GM21526 (cell line): Measurements from ENCODE around the gene NBAS.

Experiments used
- ATAC-seq: cut with Tn5 transposase; IDR thresholded peaks from one replicate; pipeline ENCODE4 v1.9.1; 2021; ENCODE audit warnings: moderate library complexity; ENCODE audit not compliant: unreplicated experiment, low FRiP score

NBAS gene

DNA sequence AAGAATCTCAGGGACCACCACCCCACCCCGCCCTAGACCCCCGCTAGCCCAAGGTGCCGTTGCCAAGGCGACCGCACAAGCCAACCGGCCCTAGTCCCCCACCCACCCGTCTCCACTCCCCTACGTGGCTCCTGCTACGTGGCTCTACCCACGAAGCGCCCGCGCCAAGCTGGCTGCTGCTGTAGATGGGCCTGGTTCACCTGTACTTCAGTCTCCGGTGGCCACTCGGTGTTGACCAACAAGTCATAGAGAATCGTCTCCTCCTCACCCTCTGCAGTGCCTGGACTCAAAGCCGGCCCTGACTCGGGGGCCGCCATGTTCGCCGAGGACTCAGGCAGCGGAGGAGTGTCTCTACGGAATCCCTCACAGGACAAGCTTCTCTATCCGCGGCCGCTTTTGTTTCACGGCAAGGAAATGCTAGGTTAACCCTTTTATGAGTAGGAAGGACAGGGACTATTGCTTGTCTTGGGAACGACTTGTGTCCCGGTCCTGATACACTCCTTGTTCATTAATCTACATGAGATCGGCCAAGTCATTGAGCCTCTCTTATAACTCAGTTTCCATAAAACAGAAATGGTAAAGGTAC lies at the start of gene NBAS:
Gene NBAS, minus strand, starts transcription at position 347 of the 586 bp plus-strand sequence. Its CDS starts 30 bp downstream, at position 317.
- peak; percentile 81 for ATAC-seq

DNA sequence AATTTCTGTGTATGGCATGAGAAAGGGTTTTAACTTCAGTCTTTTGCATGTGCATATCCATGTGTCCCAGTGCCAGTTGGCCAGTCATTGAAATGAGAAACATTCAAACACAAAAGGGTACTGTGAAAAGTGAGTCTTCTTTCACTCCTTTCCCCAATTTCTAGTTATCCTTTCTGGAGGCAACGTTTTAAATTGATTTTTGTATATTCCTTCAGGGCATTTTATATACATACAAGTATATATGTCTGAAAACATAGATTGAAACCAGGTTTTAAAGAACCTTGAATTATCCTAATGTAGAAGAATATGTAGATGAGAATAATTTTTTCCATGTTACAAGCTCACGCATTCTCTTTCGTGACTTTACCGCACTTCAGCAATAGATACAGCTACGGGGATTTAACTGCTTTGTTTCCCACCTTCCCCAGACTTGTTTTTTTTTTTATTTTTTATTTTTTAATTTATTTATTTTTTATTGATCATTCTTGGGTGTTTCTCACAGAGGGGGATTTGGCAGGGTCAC lies 49.4 kb upstream of the NBAS start:
- ATAC-seq = no peak

DNA sequence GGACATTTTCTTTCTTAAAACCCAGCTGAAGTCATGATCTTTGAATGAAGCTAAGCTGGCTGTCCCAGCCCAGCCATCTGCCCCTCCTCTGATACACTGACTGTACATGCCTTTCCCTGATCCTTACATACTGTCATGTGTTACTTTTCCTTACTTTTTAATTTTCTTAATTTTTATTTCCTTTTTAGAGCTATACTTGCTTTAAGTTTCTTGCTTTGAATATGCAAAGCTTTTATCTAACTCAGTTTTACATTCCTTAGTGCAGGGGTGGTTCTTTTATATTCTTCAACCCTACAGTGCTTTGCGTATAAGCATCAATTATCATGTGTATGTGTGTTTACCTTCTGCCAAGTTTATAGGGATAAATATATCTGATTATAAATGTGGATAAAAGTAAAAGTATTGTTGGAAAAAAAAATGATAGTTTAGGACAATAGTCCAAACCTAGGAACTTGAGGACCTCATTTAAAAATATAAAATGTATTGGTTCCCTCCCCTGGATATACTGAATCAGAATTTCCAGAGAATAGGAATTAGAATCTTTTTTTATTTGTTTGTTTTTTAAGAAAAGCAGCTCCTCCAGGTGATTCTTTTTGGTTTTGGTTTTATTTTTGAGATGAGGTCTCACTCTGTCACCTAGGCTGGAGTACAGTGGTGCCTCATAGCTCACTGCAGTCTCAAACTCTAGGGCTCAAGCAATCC lies 48.4 kb upstream of the NBAS start:
- ATAC-seq = no peak

DNA sequence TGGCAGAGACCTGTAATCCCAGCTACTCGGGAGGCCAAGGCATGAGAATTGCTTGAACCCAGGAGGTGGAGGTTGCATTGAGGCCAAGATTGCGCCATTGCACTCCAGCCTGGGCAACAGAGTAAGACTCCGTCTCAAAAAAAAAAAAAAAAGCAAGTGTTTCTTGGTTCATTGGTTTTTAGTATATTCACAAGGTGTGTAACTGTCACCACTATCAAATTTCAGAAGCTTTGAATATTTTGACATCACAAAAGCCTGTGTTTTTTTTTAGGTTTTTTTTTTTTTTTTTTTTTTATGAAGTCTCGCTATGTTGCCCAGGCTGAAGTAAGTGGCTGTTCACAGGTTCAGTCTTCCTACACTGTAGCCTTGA lies 47.2 kb upstream of the NBAS start:
- no peak for ATAC-seq

DNA sequence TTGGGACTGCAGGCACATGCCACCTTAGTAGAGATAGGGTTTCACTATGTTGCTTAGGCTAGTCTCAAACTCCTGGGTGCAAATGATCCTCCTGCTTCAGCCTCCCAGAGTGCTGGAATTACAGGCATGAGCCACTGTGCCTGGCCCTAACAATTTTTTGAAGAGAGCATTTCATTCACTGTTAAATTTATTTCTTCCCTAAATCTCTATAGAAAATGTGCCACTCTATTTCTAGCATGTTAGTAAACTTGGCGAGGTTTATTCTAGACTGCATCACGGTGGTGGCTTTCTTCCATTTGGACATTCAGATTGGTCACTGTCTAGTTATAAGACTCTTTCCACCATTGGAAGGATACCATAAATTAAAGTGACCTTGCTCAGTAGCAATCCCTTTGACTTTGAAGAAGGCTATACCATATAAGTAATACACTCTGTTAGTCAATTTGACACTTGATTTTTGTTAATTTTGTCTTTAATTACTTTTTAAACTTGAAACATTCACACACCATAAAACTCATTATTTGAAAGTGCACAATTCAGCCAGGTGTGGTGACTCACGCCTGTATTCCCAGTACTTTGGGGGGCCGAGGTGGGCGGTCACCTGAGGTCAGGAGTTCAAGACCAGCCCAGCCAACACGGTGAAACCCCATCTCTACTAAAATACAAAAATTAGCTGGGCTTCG lies 46.7 kb upstream of the NBAS start:
- no peak for ATAC-seq

DNA sequence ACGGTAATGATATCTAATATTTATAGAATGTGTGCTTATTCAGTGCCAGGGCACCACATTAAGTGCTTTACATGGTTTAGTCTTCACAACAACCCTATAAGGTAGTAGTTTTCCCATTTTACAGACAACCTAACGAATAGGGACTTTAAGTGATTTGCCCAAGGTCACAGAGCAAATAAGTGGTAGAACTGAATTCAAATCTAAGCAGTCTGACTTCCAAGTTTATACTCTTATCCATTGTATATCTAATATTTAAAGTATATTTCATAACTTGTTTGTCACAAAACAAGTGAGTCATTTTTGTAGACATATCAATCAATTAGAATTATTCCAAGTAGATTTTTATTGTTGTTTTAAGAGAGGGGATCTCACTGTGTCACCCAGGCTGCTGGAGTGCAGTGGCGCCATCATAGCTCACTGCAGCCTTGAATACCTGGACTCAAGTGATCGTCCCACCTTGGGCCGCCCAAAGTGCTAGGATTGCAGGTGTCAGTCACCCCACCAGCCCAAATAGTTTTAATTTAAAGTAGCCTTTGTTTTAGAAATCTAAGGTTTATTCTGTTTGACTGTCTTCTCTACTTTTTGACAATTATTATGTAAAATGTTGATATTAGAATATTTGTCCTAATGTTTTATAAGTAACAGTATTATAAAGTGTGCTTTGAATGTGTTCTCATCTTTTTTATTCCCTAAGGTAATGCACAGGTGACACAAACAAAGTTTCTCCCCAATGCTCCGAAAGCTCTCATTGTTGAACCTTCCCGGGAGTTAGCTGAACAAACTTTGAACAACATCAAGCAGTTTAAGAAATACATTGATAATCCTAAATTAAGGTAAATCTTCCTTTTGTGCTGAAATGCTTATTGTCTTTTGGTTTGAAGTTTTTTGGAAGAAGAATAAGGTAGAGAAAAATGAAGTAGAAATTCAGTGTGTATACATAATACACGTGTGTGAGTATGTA lies 45.6 kb upstream of the NBAS start:
- no peak for ATAC-seq

DNA sequence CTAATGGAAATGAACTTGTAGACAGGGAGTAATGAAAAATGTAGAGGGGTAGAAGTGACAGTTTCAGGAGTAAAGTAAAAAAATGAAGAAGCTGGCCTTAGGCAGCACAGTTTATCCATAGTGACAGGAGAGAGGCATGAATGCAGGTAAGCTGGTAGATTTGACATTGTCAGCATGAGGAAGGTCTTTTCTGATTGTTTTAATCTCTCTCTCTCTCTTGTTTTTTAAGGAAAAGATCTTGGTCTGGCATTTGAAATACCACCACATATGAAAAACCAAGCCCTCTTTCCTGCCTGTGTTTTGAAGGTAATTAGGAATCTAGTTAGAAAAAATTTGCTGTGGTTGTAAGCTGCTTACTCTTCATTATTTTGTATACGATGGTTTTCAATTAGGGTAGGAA lies 44.6 kb upstream of the NBAS start:
- ATAC-seq = no peak

DNA sequence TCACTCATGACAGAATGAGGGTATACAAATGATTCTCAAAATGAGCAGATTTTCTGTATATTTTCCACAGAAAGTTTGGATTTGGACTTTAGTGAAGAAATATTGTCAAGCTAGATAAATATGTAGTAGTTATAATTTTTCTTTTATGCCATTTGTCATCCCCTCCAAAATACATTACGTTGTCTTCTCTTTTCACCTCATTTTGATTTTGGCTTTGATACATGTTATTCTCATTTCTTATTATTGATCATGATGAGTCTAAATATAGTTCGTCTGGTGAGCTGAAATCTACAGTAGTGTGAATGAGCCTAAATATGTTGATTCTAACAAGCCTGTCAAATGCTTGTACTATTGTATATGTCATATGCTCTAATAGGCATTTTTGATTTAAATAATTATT lies 42.8 kb upstream of the NBAS start:
- ATAC-seq = no peak

DNA sequence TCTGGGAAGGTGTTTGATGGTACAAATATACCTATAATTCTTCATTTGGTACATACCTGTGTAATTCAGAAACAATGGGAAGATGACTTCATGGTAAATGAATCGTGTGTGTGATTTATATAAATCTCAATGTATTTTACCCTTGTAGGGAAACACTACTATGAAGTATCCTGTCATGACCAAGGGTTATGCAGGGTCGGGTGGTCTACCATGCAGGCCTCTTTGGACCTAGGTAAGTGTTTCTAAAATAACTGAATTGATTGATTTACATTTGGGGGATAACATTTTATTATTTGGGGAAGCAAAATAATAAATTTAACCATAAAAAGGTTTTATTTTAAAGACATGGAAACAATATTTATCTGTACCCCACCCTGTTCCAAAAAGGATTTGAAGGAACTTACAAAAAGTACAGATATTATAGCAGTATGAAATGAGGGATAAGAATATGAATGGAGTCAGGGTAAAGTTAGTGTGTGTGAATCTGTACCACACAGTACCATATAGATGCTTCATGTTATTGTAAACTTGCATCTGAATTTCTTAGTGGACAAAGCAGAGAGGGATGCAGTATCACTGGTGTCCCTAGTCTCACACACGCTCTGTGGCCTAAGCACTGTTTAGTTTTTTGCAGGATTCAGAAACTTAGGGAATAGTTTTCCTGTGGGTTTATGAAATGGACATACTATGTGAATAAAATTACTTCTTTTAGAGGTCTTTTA lies 42.1 kb upstream of the NBAS start:
- no peak for ATAC-seq

DNA sequence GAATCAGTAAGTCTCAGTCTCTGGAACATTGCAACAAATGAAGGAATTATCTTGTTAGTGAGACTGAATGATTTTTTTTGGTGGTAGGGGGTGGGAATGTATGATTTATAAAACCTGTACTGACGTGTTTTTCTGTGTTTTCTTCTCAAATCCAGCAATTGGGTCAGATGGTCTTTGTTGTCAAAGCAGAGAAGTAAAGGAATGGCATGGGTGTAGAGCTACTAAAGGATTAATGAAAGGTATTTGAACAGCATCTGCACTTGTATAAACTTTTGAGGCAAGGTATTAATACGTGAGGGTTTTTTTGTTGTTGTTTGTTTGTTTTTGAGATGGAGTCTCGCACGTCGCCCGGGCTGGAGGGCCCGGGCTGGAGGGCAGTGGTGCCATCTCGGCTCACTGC lies 41.3 kb upstream of the NBAS start:
- ATAC-seq = no peak

DNA sequence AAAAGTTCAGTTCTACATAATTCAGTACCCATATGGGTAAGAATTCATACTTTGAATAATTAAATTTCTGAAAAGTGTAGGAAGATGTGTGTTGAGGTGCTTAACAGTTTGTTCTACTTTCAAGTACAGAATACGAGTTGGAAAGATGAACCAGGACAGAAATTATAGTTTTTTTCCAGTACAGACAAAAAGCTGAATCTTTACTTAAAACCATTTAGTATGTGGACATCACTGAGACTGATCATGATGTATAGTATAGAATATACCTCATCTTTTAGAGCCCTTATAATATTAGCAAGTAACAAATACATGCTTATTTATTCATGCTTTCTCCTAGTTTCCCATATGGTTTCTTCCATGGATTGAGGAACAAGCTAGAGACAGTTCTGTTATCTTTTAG lies 40.5 kb upstream of the NBAS start:
- ATAC-seq = no peak

DNA sequence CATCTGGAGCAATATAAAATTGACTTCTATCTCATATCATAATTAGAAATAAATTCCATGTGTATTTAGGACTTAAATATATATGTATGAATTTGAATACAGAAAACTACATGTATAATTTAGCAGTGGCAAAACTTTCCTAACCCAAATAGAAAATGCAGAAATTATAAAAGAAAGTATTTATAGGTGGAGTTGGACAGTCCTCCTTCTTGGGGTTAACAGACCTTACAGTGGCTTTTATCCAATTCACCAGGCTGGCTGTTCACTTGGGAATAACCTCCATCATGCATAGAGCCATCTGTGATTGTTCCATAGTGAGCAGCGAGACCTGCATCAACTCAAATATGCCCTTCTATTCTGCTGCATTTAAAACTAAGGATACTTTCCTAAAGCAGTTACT lies 38.9 kb upstream of the NBAS start:
- ATAC-seq = no peak

DNA sequence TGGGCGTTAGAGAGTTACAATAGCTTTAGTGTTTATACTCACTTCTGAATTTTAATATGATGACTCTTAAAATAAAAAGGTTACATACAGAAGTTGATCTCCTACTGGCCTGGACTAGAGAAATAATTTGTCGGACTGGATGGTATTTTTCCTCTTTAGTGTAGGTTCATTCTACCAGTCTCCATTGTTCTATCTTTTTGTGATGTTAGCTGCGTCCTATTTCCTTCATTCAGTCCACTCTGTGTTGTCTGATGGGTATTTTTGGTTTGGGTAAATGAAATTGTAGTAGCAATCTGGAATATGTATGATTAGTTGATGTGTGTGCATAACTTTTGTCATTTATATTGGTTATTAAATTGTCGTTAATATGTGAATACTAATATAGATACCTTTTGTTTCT lies 35.8 kb upstream of the NBAS start:
- ATAC-seq = no peak

DNA sequence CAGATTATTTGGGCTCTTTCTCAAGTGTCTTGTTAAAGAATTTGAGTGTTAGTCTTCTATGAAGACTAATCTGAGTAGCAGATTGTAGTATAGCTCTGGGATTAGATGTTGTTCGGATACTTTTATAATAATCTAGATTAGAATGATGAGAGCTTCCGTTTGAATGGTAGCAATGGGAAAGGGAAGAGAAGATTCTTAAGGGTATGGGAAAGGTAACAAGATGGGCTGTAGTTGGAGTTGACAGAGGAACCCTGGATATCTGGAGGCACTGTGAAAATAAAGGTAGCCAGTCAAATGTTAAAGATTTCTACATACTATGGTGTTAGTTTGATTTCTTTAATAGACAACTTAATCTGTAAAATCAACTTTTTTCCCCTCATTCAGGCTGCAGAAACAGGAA lies 35.2 kb upstream of the NBAS start:
- ATAC-seq = no peak

DNA sequence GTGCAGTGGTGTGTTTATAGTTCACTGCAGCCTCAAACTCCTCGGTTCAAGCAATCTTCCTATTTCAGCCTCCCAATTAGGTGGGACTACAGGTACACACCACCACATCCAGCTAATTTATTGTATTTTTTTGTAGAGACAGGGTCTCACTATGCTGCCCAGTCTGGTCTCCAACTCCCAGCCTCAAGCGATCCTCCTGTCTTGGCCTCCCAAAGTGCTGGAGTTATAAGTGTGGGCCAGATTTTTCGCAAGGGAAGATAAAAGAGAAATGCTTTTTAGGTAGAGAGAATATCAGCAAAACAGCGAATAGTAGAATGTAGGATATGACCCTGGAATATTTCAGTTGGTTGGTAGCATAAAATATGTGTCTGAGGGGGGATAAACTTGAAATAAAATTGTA lies 34.8 kb upstream of the NBAS start:
- no peak for ATAC-seq

DNA sequence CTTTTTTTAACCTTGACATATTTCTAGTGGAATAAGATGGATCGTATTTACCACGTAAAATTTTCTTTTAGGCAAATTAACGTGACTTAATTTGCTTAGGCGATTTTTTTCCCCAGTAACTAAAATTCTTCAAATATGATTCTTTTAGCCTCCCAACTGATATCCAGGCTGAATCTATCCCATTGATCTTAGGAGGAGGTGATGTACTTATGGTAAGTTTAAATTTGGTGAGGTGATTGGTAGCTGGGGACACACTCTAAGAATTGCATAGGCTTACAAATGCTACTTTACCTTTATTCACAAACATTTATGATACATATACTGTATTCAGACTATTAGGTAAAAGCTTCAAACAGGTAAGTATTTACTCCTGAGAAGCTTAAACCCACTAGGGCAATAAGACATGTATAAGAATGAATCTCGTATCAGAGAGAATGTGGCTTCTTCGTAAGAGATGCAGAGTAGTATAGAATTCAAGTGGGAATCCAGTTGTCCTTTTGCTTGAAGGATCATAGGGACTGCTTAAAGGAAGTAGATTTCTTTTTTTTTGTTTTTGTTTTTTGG lies 34.3 kb upstream of the NBAS start:
- no peak for ATAC-seq

DNA sequence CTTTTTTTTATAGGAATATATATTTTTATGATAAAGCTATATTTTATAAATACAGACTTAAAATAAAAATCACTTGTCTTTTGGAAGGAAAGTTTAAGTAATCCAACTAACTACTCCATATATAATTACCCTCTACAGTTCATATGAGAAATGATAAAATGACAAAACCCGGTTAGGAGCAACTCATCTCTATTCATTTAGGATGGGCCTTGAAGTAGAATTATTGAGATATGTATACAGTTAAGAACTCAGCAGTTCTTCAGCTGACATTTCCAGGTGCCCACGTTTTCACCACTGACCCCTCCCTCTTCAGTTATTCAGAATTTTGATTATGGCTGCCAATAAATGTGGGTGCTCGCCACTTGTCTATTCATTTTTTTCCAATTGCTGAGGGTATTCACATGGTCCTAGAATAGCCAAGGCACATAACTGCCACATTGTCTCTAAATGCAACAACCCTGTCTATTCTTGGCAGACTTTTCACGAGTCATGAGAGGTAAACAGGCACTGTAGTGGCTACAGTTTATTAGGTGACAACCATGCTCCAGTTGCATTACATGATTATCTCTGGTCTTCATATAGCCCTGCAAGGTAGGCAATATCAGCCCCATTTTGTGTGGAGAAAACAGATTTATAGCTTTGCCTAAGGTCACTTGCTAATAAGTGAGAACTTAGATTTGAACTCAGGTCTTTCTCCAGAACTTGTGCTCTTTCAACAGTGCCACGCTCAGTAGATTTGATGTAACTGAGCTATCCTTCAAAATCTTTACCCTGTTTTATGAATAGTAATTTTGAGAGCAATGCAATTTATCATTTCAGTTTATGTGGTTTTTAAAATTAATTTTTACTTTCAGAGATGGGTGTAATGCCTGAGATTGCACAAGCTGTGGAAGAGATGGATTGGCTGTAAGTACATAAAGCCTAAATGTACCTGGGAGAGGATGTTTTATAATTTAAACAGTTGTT lies 33.4 kb upstream of the NBAS start:
- no peak for ATAC-seq

DNA sequence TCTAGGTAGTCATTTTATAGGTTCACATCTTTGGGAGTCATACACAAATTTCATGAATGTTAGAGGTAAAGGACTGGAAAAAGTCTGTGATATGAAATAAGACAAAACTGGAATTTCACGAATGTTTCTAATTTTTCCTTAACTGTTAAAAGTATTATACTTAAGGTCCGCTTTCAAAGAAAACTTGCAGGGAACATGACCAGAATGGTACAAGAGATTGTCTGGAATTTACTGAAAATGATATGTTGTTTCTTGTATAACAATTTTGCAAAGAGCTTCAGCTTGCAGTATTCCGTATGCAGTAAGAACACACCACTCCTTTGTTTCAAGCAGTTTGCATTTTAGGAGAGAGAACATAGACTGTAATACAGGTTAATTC lies 32.2 kb upstream of the NBAS start:
- ATAC-seq = no peak
